PC-9 (cell line): Measurements from ENCODE around the gene SPAG9. TPM values are rescaled to one million over a fixed set of nuclear protein-coding genes. Genes with fewer than 3 reads are reported as not detected.

ENCODE experiments used
- BruUV-seq: library from RNA; stranded (reverse); fragments of 400-500 nt; replicated peaks from 2 replicates; lab custom pipeline; 2021; lab: Mats Ljungman, UMichigan
- CTCF ChIA-PET: fragments of 300-600 bp; sonication (Branson Sonifier 250); formaldehyde crosslinking; loops from one replicate; lab custom pipeline; 2022; ENCODE audit warnings: antibody characterized with exemption; lab: Charles Lee
- POLR2A ChIA-PET: fragments of 300-600 bp; sonication (Branson Sonifier 250); formaldehyde crosslinking; loops from one replicate; lab custom pipeline; 2022; ENCODE audit warnings: antibody characterized with exemption; ENCODE audit not compliant: unreplicated experiment; lab: Charles Lee
- DNase-seq, 2 experiments: peaks; one replicate each; pipeline versions ENCODE4 v3.0.0 to v3.0.0-alpha.2; 2015 to 2022; ENCODE audit warnings: mixed read lengths in 1 of 2
- H2AFZ ChIP-seq: fragments of 200-600 bp; sonication (generic); 2 replicates; pipeline ENCODE4 v1.8.1; 2017; ENCODE audit warnings: antibody characterized with exemption
- H3F3A ChIP-seq: fragments of 200-600 bp; sonication (generic); 2 replicates; pipeline ENCODE4 v1.8.1; 2017; ENCODE audit warnings: antibody characterized with exemption, mild to moderate bottlenecking, low read depth; ENCODE audit not compliant: insufficient read depth
- H3K27ac ChIP-seq: fragments of 200-600 bp; sonication (generic); 2 replicates; pipeline ENCODE4 v1.6.1; 2016; ENCODE audit warnings: mixed run types
- H3K27me3 ChIP-seq: fragments of 200-600 bp; sonication (generic); 2 replicates; pipeline ENCODE4 v1.6.1; 2016; ENCODE audit warnings: low read depth, mixed run types; ENCODE audit not compliant: insufficient read depth
- H3K36me3 ChIP-seq: fragments of 200-600 bp; sonication (generic); 2 replicates; pipeline ENCODE4 v1.6.1; 2016; ENCODE audit warnings: low read depth, mixed run types
- H3K4me1 ChIP-seq: fragments of 200-600 bp; sonication (generic); replicated peaks from 2 replicates; pipeline ENCODE4 v1.6.1; 2016; ENCODE audit warnings: mixed run types; ENCODE audit not compliant: insufficient read depth
- H3K4me2 ChIP-seq: fragments of 200-600 bp; sonication (generic); 2 replicates; pipeline ENCODE4 v1.6.1; 2017; ENCODE audit warnings: mixed run types
- H3K4me3 ChIP-seq: fragments of 200-600 bp; sonication (generic); 2 replicates; pipeline ENCODE4 v1.6.1; 2016; ENCODE audit warnings: mixed run types
- H3K79me2 ChIP-seq: fragments of 200-600 bp; sonication (generic); 2 replicates; pipeline ENCODE4 v1.6.1; 2017; ENCODE audit warnings: low read depth, mixed run types
- H3K9me2 ChIP-seq: fragments of 200-600 bp; sonication (generic); 2 replicates; pipeline ENCODE4 v1.8.1; 2017; ENCODE audit warnings: mild to moderate bottlenecking; ENCODE audit not compliant: insufficient read depth
- H3K9me3 ChIP-seq: fragments of 200-600 bp; sonication (generic); 2 replicates; pipeline ENCODE4 v1.8.1; 2016; ENCODE audit warnings: low read depth; ENCODE audit not compliant: insufficient read depth
- H4K20me1 ChIP-seq: fragments of 200-600 bp; sonication (generic); 2 replicates; pipeline ENCODE4 v1.8.1; 2017; ENCODE audit not compliant: insufficient read depth
- EZH2 ChIP-seq: fragments of 200-600 bp; sonication (generic); IDR thresholded peaks from 2 replicates; pipeline ENCODE4 v1.8.0; 2017; ENCODE audit warnings: antibody characterized with exemption, low read depth
- intact Hi-C: fragments of 100-400 bp; cut with micrococcal nuclease; formaldehyde crosslinking; loops from one replicate; pipeline ENCODE4 v1.10.0; 2022; ENCODE audit not compliant: unreplicated experiment
- total RNA-seq: library from RNA; stranded (reverse); gene quantifications from 2 replicates; pipeline ENCODE4 v1.2.3, GENCODE V29; 2021
- TF ChIP-seq, protein P1 (sequence below): fragments of 200-600 bp; sonication (generic); conservative IDR thresholded peaks from 2 replicates; pipeline ENCODE4 v1.6.1; 2017; ENCODE audit warnings: mixed run types, antibody characterized with exemption, mild to moderate bottlenecking, moderate library complexity

The SPAG9 gene
- total RNA-seq, 1 experiment from 2014 or later, result 51.8 TPM

DNA sequence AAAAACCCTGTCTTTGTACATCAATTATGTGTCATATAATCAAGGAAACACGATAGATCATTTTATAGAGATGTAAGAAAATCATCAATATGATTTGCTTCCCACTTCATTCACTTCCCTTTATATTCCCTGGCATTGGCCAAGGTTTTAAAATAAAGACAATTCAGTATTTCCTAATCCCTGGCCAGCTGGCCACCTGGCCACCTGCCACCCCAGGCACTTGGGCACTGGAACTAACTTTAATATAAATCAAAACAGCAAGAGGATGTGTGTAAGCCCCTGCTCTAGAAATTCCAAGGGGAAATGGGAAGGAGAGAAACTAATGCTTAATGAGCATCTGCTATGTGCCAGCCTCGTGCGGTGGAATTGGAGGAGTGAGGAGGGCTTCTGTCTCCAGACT is 195.9 kb downstream of the SPAG9 start:
- CTCF ChIA-PET, result interaction anchor here (0.5 kb wide), 1 partner anchor 50 kb away, joined by 3 read pairs; no protein-coding TSS in a partner anchor

DNA sequence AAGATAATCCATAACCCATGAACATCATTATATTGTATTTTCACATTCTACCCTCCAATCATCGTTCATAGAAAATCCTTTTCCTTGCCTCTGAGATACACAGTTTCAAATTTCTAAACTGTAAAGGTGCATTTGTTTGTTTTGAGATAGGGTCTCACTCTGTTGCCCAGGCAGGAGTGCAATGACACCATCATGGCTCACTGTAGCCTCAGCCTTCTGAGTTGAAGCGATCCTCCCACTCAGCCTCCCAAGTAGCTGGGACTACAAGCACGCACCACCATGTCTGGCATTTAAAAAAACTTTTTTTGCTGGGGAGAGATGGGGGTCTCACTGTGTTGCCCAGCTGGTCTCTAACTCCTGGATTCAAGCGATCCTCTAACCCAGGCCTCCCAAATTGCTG is 196.4 kb downstream of the SPAG9 start:
- H3K36me3 ChIP-seq, result no peaks in the 10 kb centered on the region
- H2AFZ ChIP-seq, result no peak overlapping the region
- H3K4me1 ChIP-seq, result peaks cover 71% of the 10 kb centered on the region
- no peaks in the 10 kb centered on the region for H3K79me2 ChIP-seq
- no peaks in the 10 kb centered on the region for H4K20me1 ChIP-seq
- no TSS peak for BruUV-seq
- DNase-seq, result no peak
- TF ChIP-seq, protein P1, sequence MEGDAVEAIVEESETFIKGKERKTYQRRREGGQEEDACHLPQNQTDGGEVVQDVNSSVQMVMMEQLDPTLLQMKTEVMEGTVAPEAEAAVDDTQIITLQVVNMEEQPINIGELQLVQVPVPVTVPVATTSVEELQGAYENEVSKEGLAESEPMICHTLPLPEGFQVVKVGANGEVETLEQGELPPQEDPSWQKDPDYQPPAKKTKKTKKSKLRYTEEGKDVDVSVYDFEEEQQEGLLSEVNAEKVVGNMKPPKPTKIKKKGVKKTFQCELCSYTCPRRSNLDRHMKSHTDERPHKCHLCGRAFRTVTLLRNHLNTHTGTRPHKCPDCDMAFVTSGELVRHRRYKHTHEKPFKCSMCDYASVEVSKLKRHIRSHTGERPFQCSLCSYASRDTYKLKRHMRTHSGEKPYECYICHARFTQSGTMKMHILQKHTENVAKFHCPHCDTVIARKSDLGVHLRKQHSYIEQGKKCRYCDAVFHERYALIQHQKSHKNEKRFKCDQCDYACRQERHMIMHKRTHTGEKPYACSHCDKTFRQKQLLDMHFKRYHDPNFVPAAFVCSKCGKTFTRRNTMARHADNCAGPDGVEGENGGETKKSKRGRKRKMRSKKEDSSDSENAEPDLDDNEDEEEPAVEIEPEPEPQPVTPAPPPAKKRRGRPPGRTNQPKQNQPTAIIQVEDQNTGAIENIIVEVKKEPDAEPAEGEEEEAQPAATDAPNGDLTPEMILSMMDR, result no peak
- no peak for TF ChIP-seq EZH2
- peaks cover 20% of the 10 kb centered on the region for H3F3A ChIP-seq
- intact Hi-C loops, result no loop called here
- ChIA-PET CTCF (no interaction called here), POLR2A (no interaction called here)
- H3K9me3 ChIP-seq, result no peaks in the 10 kb centered on the region
- no peak overlapping the region for H3K27ac ChIP-seq
- no peaks in the 10 kb centered on the region for H3K27me3 ChIP-seq
- H3K4me3 ChIP-seq, result no peak overlapping the region
- no peak overlapping the region for H3K4me2 ChIP-seq
- H3K9me2 ChIP-seq, result no peaks in the 10 kb centered on the region

More for the DNA sequence above, 195.9 kb downstream of the SPAG9 start:
- Histone ChIP-seq H3K27ac (no peak overlapping the region), H3K4me1 (peaks cover 66% of the 10 kb centered on the region), H3K4me3 (no peak overlapping the region), H3K27me3 (no peaks in the 10 kb centered on the region), H3K36me3 (no peaks in the 10 kb centered on the region), H3K9me3 (no peaks in the 10 kb centered on the region), H2AFZ (no peak overlapping the region), H3F3A (peaks cover 18% of the 10 kb centered on the region), H3K79me2 (no peaks in the 10 kb centered on the region), H3K9me2 (no peaks in the 10 kb centered on the region), H3K4me2 (no peak overlapping the region), H4K20me1 (no peaks in the 10 kb centered on the region)
- DNase-seq, result no peak
- intact Hi-C loops, result no loop called here
- POLR2A ChIA-PET, result interaction anchor here (0.5 to 0.6 kb wide), 2 partner anchors 10 to 20 kb away, joined by 3 to 11 read pairs; no protein-coding TSS in a partner anchor
- BruUV-seq, result no TSS peak
- TF ChIP-seq, protein P1, result no peak
- no peak for TF ChIP-seq EZH2

DNA sequence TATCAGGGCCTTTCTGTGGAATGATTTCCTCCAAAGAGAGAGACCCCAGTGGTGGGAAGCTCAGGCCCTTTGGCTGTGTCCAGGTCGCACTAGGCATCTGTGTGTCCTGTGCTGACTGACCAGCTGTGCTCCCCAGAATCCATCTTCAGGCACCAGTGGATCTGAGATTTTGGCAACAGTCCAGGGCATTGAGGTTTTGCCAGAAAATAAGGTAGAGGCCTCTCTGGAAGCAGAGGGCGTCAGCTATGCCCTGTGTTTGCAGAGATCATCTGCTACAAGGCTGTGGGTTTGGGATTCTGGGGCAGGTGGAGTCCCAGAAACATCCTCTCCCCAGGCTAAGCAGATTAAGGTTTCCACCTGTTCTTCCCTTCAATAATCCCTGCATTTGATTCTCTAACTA is 197.1 kb downstream of the SPAG9 start:
- Histone ChIP-seq H3K79me2 (no peaks in the 10 kb centered on the region), H2AFZ (no peak overlapping the region), H3K9me3 (no peaks in the 10 kb centered on the region), H3F3A (peaks cover 24% of the 10 kb centered on the region), H3K36me3 (no peaks in the 10 kb centered on the region), H3K4me2 (no peak overlapping the region), H4K20me1 (no peaks in the 10 kb centered on the region), H3K4me1 (peaks cover 78% of the 10 kb centered on the region), H3K9me2 (no peaks in the 10 kb centered on the region), H3K4me3 (no peak overlapping the region), H3K27me3 (no peaks in the 10 kb centered on the region), H3K27ac (no peak overlapping the region)
- no TSS peak for BruUV-seq
- ChIA-PET POLR2A (no interaction called here), CTCF (no interaction called here)
- no peak for TF ChIP-seq EZH2
- TF ChIP-seq, protein P1, result no peak
- intact Hi-C loops, result no loop called here
- DNase-seq, result no peak
